B cell (primary cell): ENCODE measurements around the gene CEMIP. TPM values are rescaled to one million over a fixed set of nuclear protein-coding genes. Genes with fewer than 3 reads are reported as not detected.

Experiments
- ATAC-seq: fragments of 200-7000 bp; cut with Tn5 transposase; one replicate; pipeline ENCODE4 v1.10.0; 2021; ENCODE audit warnings: low read depth, mild to moderate bottlenecking, moderate number of reproducible peaks, moderate library complexity
- CTCF ChIA-PET: fragments of 350-600 bp; sonication (Branson Sonifier 250); formaldehyde crosslinking; loops from one replicate; lab custom pipeline; 2021; ENCODE audit warnings: antibody characterized with exemption, inconsistent platforms; lab: Charles Lee
- POLR2A ChIA-PET: fragments of 350-600 bp; sonication (Branson Sonifier 250); formaldehyde crosslinking; loops from one replicate; lab custom pipeline; 2021; ENCODE audit warnings: antibody characterized with exemption; lab: Charles Lee
- DNase-seq: peaks from one replicate; pipeline ENCODE4 v3.0.0; 2013
- H2AFZ ChIP-seq: 2 replicates; pipeline ENCODE4 v1.6.1; 2012; ENCODE audit warnings: mild to moderate bottlenecking, low read depth, low read length; ENCODE audit not compliant: insufficient read depth, poor library complexity, severe bottlenecking
- H3K27ac ChIP-seq, 2 donors: 1 replicate in 1 of 2; 2 replicates in 1 of 2; pipeline ENCODE4 v1.5.1; 2012 to 2013; ENCODE audit warnings: low read length in 2 of 2, mild to moderate bottlenecking in 2 of 2, moderate library complexity in 1 of 2
- H3K27me3 ChIP-seq, 4 experiments: fragments of 200-600 bp in 1 of 4; sonication (generic) in 1 of 4; replicated peaks in 1 of 4; 1 replicate in 2 of 4; 2 replicates in 2 of 4; pipeline versions ENCODE4 v1.6.1 to v1.7.0; 2013 to 2016; ENCODE audit warnings: low read length in 3 of 4, mild to moderate bottlenecking in 2 of 4, mixed read lengths in 1 of 4, moderate library complexity in 1 of 4; ENCODE audit not compliant: insufficient read depth in 4 of 4, control insufficient read depth in 3 of 4; ENCODE audit errors: control extremely low read depth in 1 of 4
- H3K36me3 ChIP-seq, 2 experiments: replicated peaks in 1 of 2; 1 replicate in 1 of 2; 2 replicates in 1 of 2; pipeline versions ENCODE4 v1.6.1 to v1.7.1; 2013; ENCODE audit warnings: low read length in 1 of 2; ENCODE audit not compliant: insufficient read depth in 2 of 2, control insufficient read depth in 1 of 2; ENCODE audit errors: control extremely low read depth in 1 of 2, extremely low read depth in 1 of 2
- H3K4me1 ChIP-seq, 2 donors: fragments of 200-600 bp in 1 of 2; sonication (generic) in 1 of 2; 1 replicate in 1 of 2; 2 replicates in 1 of 2; pipeline versions ENCODE4 v1.5.1 to v1.6.1; 2013 to 2017; ENCODE audit warnings: low read length in 2 of 2; ENCODE audit not compliant: control insufficient read depth in 2 of 2, insufficient read depth in 2 of 2
- H3K4me2 ChIP-seq: replicated peaks from 2 replicates; pipeline ENCODE3; 2012; ENCODE audit warnings: mild to moderate bottlenecking, low read depth, low read length; ENCODE audit not compliant: poor library complexity, severe bottlenecking
- H3K4me3 ChIP-seq, 5 experiments: fragments of 200-600 bp in 1 of 5; sonication (generic) in 1 of 5; 1 replicate in 3 of 5; 2 replicates in 2 of 5; pipeline versions ENCODE4 v1.5.1 to v1.7.0; 2011 to 2016; ENCODE audit warnings: low read length in 4 of 5, mild to moderate bottlenecking in 4 of 5, low read depth in 2 of 5, control low read depth in 1 of 5, moderate library complexity in 1 of 5; ENCODE audit not compliant: insufficient read depth in 1 of 5; ENCODE audit errors: control extremely low read depth in 1 of 5, extremely low read depth in 1 of 5
- H3K79me2 ChIP-seq: fragments of 200-600 bp; sonication (generic); one replicate; pipeline ENCODE4 v1.6.0; 2016; ENCODE audit warnings: low read length; ENCODE audit not compliant: control insufficient read depth, insufficient read depth
- H3K9ac ChIP-seq: fragments of 200-600 bp; sonication (generic); 2 replicates; pipeline ENCODE4 v1.6.1; 2017; ENCODE audit warnings: mild to moderate bottlenecking, low read length, moderate library complexity
- H3K9me3 ChIP-seq, 3 donors: one replicate each; pipeline versions ENCODE4 v1.6.1 to v1.7.1; 2013; ENCODE audit warnings: low read length in 2 of 3; ENCODE audit not compliant: control insufficient read depth in 2 of 3, insufficient read depth in 1 of 3; ENCODE audit errors: control extremely low read depth in 1 of 3
- H4K20me1 ChIP-seq: 2 replicates; pipeline ENCODE4 v1.6.0; 2012; ENCODE audit warnings: mild to moderate bottlenecking, low read length; ENCODE audit not compliant: insufficient read depth, control insufficient read depth, poor library complexity, severe bottlenecking
- H3K27ac Mint-ChIP-seq: one replicate; pipeline ENCODE4 v1.8.0; 2021; ENCODE audit warnings: mixed read lengths
- H3K27me3 Mint-ChIP-seq: one replicate; pipeline ENCODE4 v1.8.0; 2021; ENCODE audit warnings: mixed read lengths
- H3K4me1 Mint-ChIP-seq: one replicate; pipeline ENCODE4 v1.8.0; 2021; ENCODE audit warnings: mixed read lengths
- H3K4me3 Mint-ChIP-seq: one replicate; pipeline ENCODE4 v1.8.0; 2021; ENCODE audit warnings: mixed read lengths
- H3K9me3 Mint-ChIP-seq: one replicate; pipeline ENCODE4 v1.8.0; 2022; ENCODE audit warnings: mixed read lengths; ENCODE audit not compliant: insufficient read depth
- CTCF ChIP-seq: fragments of 200-600 bp; IDR thresholded peaks from one replicate; pipeline ENCODE4 v1.8.0; 2022; ENCODE audit warnings: antibody characterized with exemption, mild to moderate bottlenecking
- EZH2 ChIP-seq: IDR thresholded peaks from 2 replicates; pipeline ENCODE4 v1.6.1; 2012; ENCODE audit warnings: borderline replicate concordance, low read depth, mild to moderate bottlenecking, moderate library complexity, low read length; ENCODE audit not compliant: insufficient read depth, poor library complexity, severe bottlenecking
- WGBS: methylation state at CpG from one replicate; pipeline ENCODE4 v1.1.5; 2013; ENCODE audit warnings: missing lambda C conversion rate; ENCODE audit not compliant: insufficient coverage; 5-methylcytosine and 5-hydroxymethylcytosine counted together
- intact Hi-C: fragments of 100-400 bp; cut with micrococcal nuclease; formaldehyde crosslinking; loops from one replicate; pipeline ENCODE4 v1.10.0; 2022
- polyA plus RNA-seq: library from polyadenylated mRNA; depleted of rRNA; stranded (reverse); fragments of >200 nt; gene quantifications from 2 replicates; pipeline ENCODE4 v1.2.3, GENCODE V29; 2012
- total RNA-seq, 2 donors: library from RNA; stranded (reverse); fragments of 120-200 nt in 1 of 2; gene quantifications; 1 replicate in 1 of 2; 2 replicates in 1 of 2; pipeline versions ENCODE4 v1.2.3 to v1.2.4, GENCODE V29; 2013 to 2022

CEMIP gene
- total and polyA plus RNA-seq, 2 donors (not counting 1 experiment from before 2014, with no cell fraction given), result 0.32 TPM; not detected in 1

GRCh38 chr15:80977627-80978036 lies 198.5 kb downstream of the CEMIP start:
- DNase-seq, result peak; percentile 53
- peaks cover 6 to 9% of the 10 kb centered on the region in 2 donors for H3K4me1 ChIP-seq

More at GRCh38 chr15:80977627-80978036, 198.5 kb downstream of the CEMIP start:
- H3K4me3 Mint-ChIP-seq, result peak overlapping the region; percentile 32
- H3K4me1 Mint-ChIP-seq, result peaks cover 30% of the 10 kb centered on the region
- H4K20me1 ChIP-seq, result peaks cover 24% of the 10 kb centered on the region
- H3K79me2 ChIP-seq, result peaks cover 54% of the 10 kb centered on the region
- peak; percentile 53 for ATAC-seq
- H3K4me2 ChIP-seq, result no peak overlapping the region
- no peaks in the 10 kb centered on the region for H3K9me3 ChIP-seq
- peak overlapping the region in 1 of 2 donors; percentile 2 for H3K27ac ChIP-seq
- POLR2A ChIA-PET, result no interaction called here
- H3K27me3 ChIP-seq, result no peaks in the 10 kb centered on the region
- no peaks in the 10 kb centered on the region for H3K27me3 Mint-ChIP-seq
- H3K36me3 ChIP-seq, result peaks cover 3 to 36% of the 10 kb centered on the region in 2 experiments
- 64% methylated on average over 6 of the region's 7 CpGs for WGBS
- H2AFZ ChIP-seq, result no peak overlapping the region
- H3K4me3 ChIP-seq, result no peak overlapping the region
- H3K27ac Mint-ChIP-seq, result peak overlapping the region; percentile 67
- no peak for TF ChIP-seq EZH2
- TF ChIP-seq CTCF, result peak; percentile 51
- CTCF ChIA-PET, result interaction anchor here (0.6 to 4.3 kb wide), 8 partner anchors 13 to 1601 kb away, joined by 3 to 30 read pairs (median 4); no protein-coding TSS in a partner anchor
- no peak overlapping the region for H3K9ac ChIP-seq
- no peaks in the 10 kb centered on the region for H3K9me3 Mint-ChIP-seq
- intact Hi-C loops, result loop anchor here (1.0 kb wide), 2 partner anchors 129 to 289 kb away; no protein-coding TSS in a partner anchor
